PC-9 (cell line): ENCODE measurements around the gene CRB3.
"Not testable (repeated sequence)": the region's sequence is repeated elsewhere in the genome, so short reads cannot be mapped to it uniquely, and the experiment has no call there.

Experiments used
- EZH2 ChIP-seq: fragments of 200-600 bp; sonication (generic); IDR thresholded peaks from 2 replicates; pipeline ENCODE4 v1.8.0; 2017; ENCODE audit warnings: antibody characterized with exemption, low read depth
- TF ChIP-seq, protein P1 (sequence below): fragments of 200-600 bp; sonication (generic); conservative IDR thresholded peaks from 2 replicates; pipeline ENCODE4 v1.6.1; 2017; ENCODE audit warnings: mixed run types, antibody characterized with exemption, mild to moderate bottlenecking, moderate library complexity

DNA sequence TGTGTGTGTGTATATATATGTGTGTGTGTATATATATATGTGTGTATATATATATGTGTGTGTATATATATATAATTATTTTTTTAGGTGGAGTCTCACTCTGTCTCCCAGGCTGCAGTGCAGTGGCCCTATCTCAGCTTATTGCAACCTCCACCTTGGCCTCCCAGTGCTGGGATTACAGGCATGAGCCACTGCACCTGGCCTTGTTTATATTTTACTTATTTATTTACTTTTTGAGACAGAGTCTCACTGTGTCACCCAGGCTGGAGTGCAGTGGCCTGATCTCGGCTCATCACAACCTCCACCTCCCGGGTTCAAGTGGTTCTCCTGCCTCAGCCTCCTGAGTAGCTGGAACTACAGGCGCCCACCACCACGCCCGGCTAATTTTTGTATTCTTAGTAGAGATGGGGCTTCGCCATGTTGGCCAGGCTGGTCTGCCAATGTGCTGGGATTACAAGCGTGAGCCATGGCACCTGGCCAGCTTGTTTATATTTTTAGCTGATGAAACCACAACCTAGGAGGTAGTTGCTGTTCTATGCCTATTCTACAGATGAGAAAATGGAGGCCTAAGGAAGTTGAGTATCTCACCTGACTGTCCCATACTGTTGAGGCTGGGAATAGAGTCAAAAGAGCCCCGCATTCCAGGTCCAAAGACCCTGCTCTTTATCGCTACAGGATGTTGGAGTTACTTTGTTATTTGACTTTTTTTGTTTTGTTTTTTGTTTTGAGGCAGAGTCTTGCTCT is 44.1 kb downstream of the CRB3 start:
- TF ChIP-seq, protein P1, sequence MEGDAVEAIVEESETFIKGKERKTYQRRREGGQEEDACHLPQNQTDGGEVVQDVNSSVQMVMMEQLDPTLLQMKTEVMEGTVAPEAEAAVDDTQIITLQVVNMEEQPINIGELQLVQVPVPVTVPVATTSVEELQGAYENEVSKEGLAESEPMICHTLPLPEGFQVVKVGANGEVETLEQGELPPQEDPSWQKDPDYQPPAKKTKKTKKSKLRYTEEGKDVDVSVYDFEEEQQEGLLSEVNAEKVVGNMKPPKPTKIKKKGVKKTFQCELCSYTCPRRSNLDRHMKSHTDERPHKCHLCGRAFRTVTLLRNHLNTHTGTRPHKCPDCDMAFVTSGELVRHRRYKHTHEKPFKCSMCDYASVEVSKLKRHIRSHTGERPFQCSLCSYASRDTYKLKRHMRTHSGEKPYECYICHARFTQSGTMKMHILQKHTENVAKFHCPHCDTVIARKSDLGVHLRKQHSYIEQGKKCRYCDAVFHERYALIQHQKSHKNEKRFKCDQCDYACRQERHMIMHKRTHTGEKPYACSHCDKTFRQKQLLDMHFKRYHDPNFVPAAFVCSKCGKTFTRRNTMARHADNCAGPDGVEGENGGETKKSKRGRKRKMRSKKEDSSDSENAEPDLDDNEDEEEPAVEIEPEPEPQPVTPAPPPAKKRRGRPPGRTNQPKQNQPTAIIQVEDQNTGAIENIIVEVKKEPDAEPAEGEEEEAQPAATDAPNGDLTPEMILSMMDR, result not testable (repeated sequence)
- TF ChIP-seq EZH2, result not testable (repeated sequence)
